Pancreas (tissue), 10 donors: ENCODE measurements around the gene OGG1. TPM values are rescaled to one million over a fixed set of nuclear protein-coding genes. Genes with fewer than 3 reads are reported as not detected.

Experiments used
- ATAC-seq, 4 donors: fragments of 200-7000 bp; cut with Tn5 transposase; one replicate each; pipeline versions ENCODE4 v1.8.0 to v1.9.1; 2020; ENCODE audit warnings: mild to moderate bottlenecking in 4 of 4, moderate library complexity in 4 of 4
- DNase-seq, 6 donors: peaks; one replicate each; pipeline ENCODE4 v3.0.0-alpha.2; 2020
- FAIRE-seq: peaks from 2 replicates; lab custom pipeline; 2012; peaks lifted over from hg19 to GRCh38; lab: Jason Lieb, UNC
- H3K27ac ChIP-seq, 4 donors: fragments of 200-600 bp; sonication (generic); 1 replicate in 3 of 4; 2 replicates in 1 of 4; pipeline versions ENCODE4 v1.5.0 to v1.8.0; 2020
- H3K27me3 ChIP-seq, 4 donors: fragments of 200-600 bp; one replicate each; pipeline ENCODE4 v1.8.0; 2021
- H3K36me3 ChIP-seq, 3 donors: fragments of 200-600 bp; sonication (generic) in 1 of 3; one replicate each; pipeline versions ENCODE4 v1.5.0 to v1.8.0; 2020 to 2021
- H3K4me1 ChIP-seq, 3 donors: fragments of 200-600 bp; one replicate each; pipeline ENCODE4 v1.8.0; 2021
- H3K4me3 ChIP-seq, 4 donors: fragments of 200-600 bp; sonication (generic) in 2 of 4; one replicate each; pipeline versions ENCODE4 v1.5.0 to v1.8.0; 2020 to 2021
- H3K9me3 ChIP-seq, 4 donors: fragments of 200-600 bp; one replicate each; pipeline ENCODE4 v1.8.0; 2021
- CTCF ChIP-seq, 4 donors: fragments of 200-600 bp; sonication (generic) in 3 of 4; IDR thresholded peaks; one replicate each; pipeline versions ENCODE4 v1.5.0 to v1.8.0; 2021; ENCODE audit warnings: antibody characterized with exemption in 4 of 4
- WGBS, 2 donors: extraction: QIAGEN DNeasy Blood & Tissue Kit; methylation state at CpG; one replicate each; pipeline ENCODE4 v1.1.7; 2013; 5-methylcytosine and 5-hydroxymethylcytosine counted together
- intact Hi-C, 3 donors: fragments of 100-400 bp; cut with DNase I; formaldehyde crosslinking; loops; one replicate each; pipeline versions ENCODE4 v1.11.1 to v1.14.2; 2022
- polyA plus RNA-seq, 2 donors: library from polyadenylated mRNA; stranded (reverse); fragments of 200-250 nt; gene quantifications; one replicate each; pipeline ENCODE4 v1.2.3, GENCODE V29; 2013
- total RNA-seq, 6 donors: library from RNA; stranded (reverse); fragmentation: NEBNext Ultra II Directional in 4 of 6; extraction: Animal tissue kit (Norgen Biotek cat#: 25700) in 4 of 6; gene quantifications; one replicate each; pipeline versions ENCODE4 v1.2.1 to v1.2.4, GENCODE V29; 2021 to 2023
- donor health status: healthy with polysubstance abuse.
- donor health status: DM: no; HTN: no; CAD: no; lungs with moderate emphysema.
- donor health status: DM: no; HTN: no; CAD: no.
- donor health status: control.
- donor health status: control.
- donor health status: Bipolar disorder and iron deficiency.
- donor health status: DM: yes; HTN: yes; CAD: no.
- donor health status: DM: no; HTN: no; CAD: no.
- donor health status: DM: no; HTN: no; CAD: no.
- donor health status: DM: yes; HTN: yes; CAD: no.

OGG1 gene
- total and polyA plus RNA-seq, 8 donors, result 5.9 to 13.9 (median 9.1) TPM

- intact Hi-C loops, result no loop called here
- no peak for FAIRE-seq
- H3K36me3 ChIP-seq, result peaks cover 0 to 19% (median 0%) of the 10 kb centered on the region in 3 donors
Observed at GRCh38 chr3:9780458-9780812, 30.7 kb downstream of the OGG1 start.

GRCh38 chr3:9780910-9781309 is 31.2 kb downstream of the OGG1 start:
- intact Hi-C loops, result no loop called here
- 90 to 92% methylated on average over 4 of the region's 4 CpGs for WGBS, 2 donors
- no peak for TF ChIP-seq CTCF (IDR thresholded peaks at IDR 0.05)
- Histone ChIP-seq H3K4me1 (no peaks in the 10 kb centered on the region), H3K9me3 (no peaks in the 10 kb centered on the region), H3K27ac (no peak overlapping the region), H3K36me3 (peaks cover 0 to 22% (median 0%) of the 10 kb centered on the region in 3 donors), H3K4me3 (no peak overlapping the region), H3K27me3 (no peaks in the 10 kb centered on the region)
- FAIRE-seq (no peak), ATAC-seq (no peak), DNase-seq (no peak)

More at GRCh38 chr3:9780458-9780812, 30.7 kb downstream of the OGG1 start:
- Histone ChIP-seq H3K9me3 (no peaks in the 10 kb centered on the region), H3K4me1 (no peaks in the 10 kb centered on the region), H3K27ac (peak overlapping the region in 1 of 4 donors; percentile 33), H3K27me3 (no peaks in the 10 kb centered on the region), H3K4me3 (no peak overlapping the region)
- DNase-seq (no peak), ATAC-seq (no peak)
- no peak for TF ChIP-seq CTCF (IDR thresholded peaks at IDR 0.05)
- WGBS, 2 donors, result 76 to 86% methylated on average over 10 of the region's 10 CpGs

- no peaks in the 10 kb centered on the region for H3K27me3 ChIP-seq
- intact Hi-C loops, result no loop called here
- DNase-seq (no peak), ATAC-seq (no peak), FAIRE-seq (no peak)
- no peaks in the 10 kb centered on the region for H3K9me3 ChIP-seq
- no peak overlapping the region for H3K4me3 ChIP-seq
- WGBS, 2 donors, result 68 to 79% methylated on average over 1 of the region's 1 CpG
- TF ChIP-seq CTCF (IDR thresholded peaks at IDR 0.05), result no peak
- H3K4me1 ChIP-seq, result no peaks in the 10 kb centered on the region
- H3K36me3 ChIP-seq, result peaks cover 0 to 28% (median 0%) of the 10 kb centered on the region in 3 donors
- no peak overlapping the region for H3K27ac ChIP-seq
Observed at GRCh38 chr3:9781551-9781950, 31.8 kb downstream of the OGG1 start.

- no peak for DNase-seq
- no peak for FAIRE-seq
- ATAC-seq, result no peak
Observed at GRCh38 chr3:9781978-9782603, 32.3 kb downstream of the OGG1 start.

More at GRCh38 chr3:9781978-9782603, 32.3 kb downstream of the OGG1 start:
- Histone ChIP-seq H3K9me3 (no peaks in the 10 kb centered on the region), H3K36me3 (peaks cover 0 to 33% (median 0%) of the 10 kb centered on the region in 3 donors), H3K4me1 (no peaks in the 10 kb centered on the region), H3K27me3 (no peaks in the 10 kb centered on the region), H3K4me3 (no peak overlapping the region), H3K27ac (no peak overlapping the region)
- intact Hi-C loops, result no loop called here
- TF ChIP-seq CTCF (IDR thresholded peaks at IDR 0.05), result no peak
- 62 to 66% methylated on average over 3 of the region's 3 CpGs for WGBS, 2 donors
